ENCODE data around the gene ZBTB5.
"Not testable (repeated sequence)": the region's sequence is repeated elsewhere in the genome, so short reads cannot be mapped to it uniquely, and the experiment has no call there.

ZBTB5 gene

DNA sequence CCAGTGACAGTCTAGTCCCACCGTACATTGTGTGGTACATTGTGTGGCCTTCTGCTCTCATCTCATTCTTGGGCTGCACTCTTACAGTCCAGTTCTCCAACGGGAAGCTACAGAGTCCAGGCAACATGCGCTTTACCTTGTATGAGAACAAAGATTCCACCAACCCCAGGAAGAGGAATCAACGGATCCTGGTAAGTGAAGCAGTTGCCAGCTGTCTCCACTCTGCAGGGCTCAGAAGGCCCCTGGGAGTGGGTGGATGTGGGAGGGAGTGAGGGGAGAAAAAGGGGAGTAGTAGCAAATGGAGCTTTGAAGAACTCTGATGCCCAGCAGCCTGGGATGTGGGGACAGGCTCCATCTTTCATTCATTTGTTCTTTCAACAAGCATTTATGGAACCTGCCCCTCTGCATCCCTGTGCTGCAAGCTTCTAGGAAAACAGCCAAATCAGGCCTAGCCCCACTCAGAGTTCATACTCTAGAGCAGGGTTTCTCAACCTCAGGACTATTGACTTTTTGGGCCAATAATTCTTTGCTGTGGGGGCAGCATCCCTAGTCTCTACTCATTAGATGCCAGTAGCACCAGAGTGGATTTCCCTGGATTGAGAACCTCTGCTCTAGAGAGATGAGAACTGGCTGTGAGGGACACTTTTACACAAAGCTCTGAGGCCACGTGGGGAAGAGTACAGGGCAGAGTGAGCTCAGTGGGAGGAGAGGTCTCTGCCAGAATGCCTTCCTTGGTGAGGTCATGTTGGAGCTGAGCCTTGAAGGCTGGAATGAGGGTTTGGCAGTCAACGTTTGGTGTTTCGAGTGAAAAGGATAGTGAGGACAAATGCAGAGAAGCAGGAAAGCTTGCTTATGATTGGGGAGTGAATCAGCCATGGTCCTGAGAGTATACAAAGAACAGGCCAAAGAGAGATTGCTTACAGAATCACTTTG is 21.6 kb upstream of the ZBTB5 start:
- no peak for DNase-seq (ENCODE audit: low spot score)

DNA sequence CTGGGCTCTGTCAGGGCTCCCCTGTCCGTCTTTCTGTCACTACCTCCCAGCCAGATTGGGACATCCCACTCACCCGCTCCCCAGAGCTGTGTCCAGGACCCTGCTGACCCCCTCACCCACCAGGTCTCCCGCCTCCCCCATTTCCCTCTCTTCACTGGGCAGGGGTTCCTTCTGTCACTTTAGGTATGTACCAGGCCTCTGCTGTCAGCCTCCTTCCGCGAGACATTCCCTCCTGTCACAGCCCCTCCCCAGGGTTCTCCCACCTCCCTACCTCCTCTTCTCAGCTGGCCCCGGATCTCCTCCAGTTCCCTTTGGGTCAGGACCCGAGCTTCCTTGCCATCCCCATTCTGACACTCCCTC is 21.0 kb upstream of the ZBTB5 start:
- DNase-seq (ENCODE audit: low spot score): no peak

DNA sequence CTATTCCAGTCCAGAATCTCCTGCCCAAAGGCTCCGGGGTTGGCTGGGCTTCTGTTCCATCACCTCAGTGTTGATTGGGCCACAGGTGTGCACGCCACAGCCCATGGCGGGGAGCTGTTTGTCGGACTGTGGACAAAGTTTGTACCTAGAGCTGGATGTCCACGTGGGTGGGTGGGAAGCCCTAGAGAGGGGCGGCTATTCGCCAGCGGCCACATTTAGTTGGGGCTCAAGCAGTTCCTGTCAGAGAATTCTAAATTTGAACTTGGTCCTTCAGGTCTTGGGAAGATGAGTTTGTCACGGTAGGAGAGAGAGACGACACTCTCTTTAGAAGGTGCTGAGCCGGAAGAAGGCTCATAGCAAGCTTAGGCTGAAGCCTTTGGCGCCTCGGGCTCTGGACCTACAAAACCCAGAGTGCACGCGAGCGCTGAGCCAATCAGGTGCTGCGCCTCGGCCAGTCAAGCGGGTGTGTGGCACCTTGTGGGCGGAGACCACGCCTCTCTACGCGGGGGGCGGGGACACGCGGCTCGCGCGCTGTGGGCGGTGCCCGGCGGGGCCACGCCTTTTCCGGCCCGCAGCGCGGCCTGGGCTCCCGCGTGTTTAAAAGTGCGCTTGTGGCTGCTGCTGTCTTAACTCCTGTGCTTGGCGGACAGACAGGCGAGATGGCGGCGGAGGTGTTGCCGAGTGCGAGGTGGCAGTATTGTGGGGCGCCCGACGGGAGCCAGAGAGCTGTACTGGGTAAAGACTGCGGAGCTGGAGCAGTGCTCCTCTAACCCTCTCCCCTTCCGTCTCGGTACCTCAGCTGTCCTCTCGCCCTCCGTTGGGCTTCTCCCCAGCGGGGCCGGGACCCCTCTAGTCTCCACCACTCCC is 20.4 kb upstream of the ZBTB5 start, which contains the start of gene POLR1E:
POLR1E (plus strand) TSS at position 560 of the 867 bp plus-strand sequence; CDS start at position 660, 100 bp downstream.
- DNase-seq (ENCODE audit: low spot score): peak; percentile 99

DNA sequence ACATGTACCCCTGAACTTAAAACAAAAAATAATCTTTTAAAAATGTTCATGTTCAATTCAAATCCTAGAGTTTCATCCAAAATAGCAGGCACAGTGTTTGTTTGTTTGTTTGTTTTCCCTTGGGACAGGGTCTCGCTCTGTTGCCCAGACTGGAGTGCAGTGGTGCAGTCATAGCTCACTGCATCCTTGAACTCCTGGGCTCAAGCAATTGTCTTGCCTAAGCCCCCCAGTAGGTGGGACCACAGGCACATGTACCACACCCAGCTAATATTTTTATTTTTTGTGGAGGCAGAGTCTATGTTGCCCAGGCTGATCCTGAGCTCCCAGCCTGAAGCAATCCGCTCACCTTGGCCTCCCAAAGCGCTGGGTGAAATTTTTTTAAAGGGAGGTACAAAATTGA is 15.5 kb upstream of the ZBTB5 start:
- DNase-seq (ENCODE audit: low spot score): no peak

DNA sequence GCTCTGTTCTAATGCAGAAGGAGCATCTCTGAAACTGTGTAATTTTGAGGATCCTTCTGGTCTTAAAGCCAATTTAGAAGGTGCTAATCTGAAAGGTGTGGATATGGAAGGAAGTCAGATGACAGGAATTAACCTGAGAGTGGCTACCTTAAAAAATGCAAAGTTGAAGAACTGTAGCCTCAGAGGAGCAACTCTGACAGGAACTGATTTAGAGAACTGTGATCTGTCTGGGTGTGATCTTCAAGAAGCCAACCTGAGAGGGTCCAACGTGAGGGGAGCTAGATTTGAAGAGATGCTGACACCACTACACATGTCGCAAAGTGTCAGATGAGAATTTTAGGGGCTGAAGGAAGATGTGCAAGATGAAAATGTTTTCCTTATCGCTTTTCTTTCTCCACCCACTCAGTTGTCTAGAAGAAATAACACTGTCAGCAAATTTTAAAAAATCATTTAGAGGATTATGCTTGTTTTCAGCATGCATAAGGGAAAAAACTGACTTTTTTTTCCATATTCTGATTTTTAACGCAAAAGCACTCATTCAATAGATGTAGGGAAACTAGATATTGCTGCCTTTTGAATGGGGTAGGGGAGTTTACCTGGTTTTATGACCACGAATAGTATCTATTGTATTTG is 12.9 kb upstream of the ZBTB5 start:
- not testable (repeated sequence) for DNase-seq (ENCODE audit: low spot score)

DNA sequence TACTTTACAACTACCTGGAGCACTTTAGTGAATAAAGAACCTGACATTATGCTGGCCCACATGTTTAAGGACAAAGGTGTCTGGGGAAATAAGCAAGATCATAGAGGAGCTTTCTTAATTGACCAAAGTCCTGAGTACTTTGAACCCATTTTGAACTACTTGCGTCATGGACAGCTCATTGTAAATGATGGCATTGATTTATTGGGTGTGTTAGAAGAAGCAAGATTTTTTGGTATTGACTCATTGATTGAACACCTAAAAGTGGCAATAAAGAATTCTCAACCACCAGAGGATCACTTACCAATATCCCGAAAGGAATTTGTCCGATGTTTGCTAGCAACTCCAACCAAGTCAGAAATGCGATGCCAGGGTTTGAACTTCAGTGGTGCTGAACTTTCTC is 12.2 kb upstream of the ZBTB5 start:
- DNase-seq (ENCODE audit: low spot score): not testable (repeated sequence)

DNA sequence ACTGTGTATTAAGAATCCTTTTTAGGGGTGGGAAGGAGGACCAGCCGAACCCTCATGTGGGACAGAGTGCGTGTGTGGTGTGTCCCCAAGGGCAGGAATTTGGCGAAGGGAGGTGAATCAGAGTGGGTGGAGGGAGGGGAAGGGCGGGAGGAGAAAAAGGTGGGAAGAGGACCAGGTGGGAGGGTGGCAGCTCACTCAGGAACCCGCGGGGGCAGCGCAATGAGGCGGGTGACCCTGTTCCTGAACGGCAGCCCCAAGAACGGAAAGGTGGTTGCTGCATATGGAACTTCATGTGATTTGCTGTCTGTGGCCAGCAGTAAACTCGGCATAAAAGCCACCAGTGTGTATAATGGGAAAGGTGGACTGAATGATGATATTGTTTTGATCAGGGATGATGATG is 11.7 kb upstream of the ZBTB5 start:
- DNase-seq (ENCODE audit: low spot score): no peak

DNA sequence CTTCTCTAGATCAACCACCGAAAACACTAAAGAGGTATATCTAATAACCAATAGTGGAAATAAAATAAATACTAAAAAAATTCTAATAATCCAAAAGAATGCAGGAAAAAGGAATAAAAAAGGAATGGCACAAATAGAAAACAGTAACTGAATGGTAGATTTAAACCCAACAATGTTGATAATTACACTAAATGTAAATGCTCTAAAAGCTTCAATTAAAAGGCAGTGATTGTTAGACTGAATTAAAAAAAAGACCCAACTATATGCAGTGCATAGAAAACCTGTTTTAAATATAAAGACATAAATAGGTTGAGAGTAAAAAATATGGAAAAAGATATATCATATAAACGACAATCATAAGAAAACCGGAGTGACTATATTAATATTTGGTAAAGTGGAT is 9.2 kb upstream of the ZBTB5 start:
- DNase-seq (ENCODE audit: low spot score): no peak

DNA sequence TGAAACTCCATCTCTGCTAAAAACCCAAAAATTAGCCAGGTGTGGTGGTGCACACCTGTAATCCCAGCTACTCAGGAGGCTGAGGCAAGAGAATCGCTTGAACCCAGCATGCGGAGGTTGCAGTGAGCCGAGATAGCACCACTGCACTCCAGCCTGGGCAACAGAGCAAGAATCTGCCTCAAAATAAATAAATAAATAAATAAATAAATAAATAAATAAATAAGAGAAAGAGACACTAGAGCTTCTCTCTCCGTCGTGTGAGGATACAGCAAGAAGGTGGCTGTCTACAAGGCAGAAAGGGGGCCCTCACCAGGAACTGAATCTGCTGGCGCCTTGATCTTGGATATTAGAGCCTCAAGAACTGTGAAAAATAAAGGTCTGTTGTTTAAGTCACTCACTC is 8.7 kb upstream of the ZBTB5 start:
- not testable (repeated sequence) for DNase-seq (ENCODE audit: low spot score)

DNA sequence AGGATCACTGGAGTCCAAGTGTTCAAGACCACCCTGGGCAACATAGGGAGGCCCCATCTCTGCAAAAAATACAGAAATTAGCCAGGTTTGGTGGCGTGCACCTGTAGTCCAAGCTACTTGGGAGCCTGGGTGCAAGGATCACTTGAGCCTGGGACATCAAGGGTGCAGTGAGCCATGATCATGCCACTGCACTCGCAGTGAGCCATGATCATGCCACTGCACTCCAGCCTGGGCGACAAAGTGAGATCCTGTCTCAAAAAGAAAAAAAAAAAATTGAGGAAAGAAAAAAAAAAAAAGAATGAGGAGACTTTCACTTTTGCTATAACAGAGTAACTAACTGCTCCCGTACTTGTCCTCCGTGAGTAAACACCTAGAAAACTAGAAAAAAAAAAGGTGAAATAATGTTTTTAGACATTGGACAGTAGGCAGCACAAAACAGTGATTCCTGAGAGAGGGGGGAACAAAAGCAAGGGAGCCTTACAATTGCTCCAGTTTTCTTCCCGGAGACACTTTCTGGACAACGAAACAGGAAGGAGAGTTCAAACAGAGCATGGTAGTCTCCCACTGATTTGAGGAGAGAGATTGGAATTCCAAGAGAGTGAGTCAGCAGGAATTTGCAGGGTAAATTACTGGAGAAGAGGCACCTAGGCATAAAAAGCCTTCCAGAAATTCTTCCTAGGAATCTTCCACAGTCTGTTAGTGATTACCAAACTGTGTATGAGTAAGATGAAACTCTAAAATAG is 6.9 kb upstream of the ZBTB5 start:
- peak; percentile 61 for DNase-seq (ENCODE audit: low spot score)

DNA sequence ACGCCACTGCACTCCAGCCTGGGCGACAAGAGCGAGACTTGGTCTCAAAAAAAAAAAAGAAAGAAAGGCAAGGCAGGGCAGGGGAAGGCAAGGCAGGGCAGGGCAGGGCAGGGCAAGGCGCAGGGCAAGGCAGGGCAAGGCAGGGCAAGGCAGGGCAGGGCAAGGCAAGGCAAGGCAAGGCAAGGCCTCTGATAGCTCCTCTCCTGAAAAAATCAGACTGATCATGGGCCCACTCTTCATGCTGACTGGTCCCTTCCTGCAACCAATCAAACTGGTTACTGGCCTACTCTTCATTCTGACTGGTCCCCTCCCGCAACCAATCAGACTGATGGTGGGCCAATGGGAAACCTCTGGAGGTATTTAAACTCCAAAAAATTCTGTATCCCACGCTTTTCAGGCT is 3.4 kb upstream of the ZBTB5 start:
- no peak for DNase-seq (ENCODE audit: low spot score)

DNA sequence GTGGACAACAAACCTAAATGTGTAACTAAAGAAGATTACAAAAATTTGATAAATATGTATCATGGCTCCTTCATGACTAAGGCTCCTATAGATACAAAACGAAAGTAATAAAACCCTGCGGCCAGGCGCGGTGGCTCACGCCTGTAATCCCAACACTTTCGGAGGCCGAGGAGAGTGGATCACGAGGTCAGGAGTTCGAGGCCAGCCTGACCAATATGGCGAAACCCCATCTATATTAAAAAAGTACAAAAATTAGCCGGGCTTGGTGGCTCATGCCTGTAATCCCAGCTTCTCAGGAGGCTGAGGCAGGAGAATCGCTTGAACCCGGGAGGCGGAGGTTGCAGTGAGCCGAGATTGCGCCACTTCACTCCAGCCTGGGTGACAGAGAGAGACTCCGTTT is 2.3 kb upstream of the ZBTB5 start:
- DNase-seq (ENCODE audit: low spot score): not testable (repeated sequence)

DNA sequence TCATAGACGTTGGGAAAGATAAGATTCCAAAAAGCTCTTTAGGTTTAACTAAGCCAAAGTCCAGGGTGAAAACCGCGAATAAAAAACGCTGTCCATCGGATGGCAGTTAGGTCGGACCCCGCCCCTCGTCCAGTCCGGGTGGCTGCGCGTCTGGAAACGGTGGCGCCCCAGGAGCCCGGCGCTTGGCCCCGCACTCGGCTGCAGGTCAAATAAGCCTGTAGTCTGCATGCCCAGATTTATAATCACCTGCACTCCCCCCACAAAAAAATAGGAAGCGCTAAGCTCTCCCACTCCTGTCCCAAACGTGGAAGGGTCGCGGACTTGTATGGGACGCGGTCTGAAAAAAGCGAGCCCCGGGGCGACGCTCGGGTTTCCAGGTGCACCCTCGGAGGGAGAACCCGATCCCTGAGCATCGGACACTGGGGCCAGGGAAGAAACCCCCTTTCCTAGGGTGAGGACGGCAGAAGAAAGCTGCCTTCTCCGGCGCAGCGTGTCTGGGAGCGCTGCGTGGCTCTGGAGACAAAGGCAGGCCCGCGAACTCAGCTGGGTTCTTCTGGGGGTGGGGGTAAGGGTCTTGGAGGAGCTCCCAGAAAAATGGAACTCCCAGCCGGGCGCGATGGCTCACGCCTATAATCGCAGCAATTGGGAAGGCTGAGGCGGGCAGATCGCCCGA is 923 bp upstream of the ZBTB5 start:
- DNase-seq (ENCODE audit: low spot score): peak; percentile 45

DNA sequence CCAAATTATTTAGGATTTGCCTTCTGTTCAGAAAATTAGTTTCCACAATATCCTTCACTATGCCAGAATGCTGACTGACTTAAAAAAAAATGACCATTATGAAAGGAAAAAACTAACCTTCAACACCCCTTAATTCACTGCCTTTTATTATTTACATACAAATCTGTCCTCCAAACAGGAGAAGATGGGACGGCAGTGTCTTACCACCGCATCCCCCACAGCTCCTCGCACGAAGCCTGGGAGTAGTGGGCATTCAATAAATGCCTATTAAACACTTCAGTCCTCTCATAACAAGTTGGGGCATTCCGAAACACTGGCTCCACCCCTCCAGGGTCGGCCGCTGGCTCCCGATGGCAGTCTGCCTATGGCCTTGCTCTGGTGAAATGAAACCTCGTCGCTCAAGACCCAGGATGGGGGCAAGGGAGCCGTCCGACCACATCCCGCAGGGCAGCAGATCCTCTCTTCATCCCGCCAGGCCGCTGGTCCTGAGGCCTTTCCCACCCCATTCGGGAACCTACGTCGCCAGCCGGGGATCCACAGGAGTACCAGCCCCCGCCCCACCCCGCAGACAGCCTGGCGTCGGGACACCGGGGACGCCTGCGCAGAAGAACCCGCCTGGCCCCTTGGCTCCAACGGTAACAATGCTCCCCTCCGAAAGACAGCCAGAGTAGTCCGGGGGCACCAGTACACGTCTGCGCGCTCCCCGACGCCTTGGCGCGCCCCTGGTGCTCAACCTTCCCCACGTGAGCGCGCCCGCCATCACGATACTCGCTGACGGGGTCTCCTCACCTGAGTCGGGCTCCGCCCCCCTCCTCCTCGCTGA is 613 bp downstream of the ZBTB5 start:
- peak; percentile 88 for DNase-seq (ENCODE audit: low spot score)

DNA sequence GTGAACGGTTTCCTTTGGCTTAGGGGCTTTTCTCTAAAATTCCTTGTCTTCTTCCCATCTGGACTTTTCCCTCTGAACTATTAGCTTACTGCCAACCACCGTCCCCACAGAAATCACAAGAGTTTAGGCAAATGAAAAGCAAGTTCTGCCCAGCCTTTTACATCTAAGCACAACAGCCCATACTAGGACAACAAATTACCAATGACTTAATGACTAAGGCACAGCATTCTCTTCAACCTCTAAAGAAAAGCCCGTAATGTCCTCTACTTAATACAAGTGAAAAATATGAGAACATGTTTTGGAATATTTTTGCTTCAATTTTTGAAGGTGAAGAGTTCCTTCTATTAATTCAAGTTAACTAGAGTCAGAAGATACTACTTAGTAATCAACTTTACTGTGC is 1.2 kb downstream of the ZBTB5 start:
- no peak for DNase-seq (ENCODE audit: low spot score)

DNA sequence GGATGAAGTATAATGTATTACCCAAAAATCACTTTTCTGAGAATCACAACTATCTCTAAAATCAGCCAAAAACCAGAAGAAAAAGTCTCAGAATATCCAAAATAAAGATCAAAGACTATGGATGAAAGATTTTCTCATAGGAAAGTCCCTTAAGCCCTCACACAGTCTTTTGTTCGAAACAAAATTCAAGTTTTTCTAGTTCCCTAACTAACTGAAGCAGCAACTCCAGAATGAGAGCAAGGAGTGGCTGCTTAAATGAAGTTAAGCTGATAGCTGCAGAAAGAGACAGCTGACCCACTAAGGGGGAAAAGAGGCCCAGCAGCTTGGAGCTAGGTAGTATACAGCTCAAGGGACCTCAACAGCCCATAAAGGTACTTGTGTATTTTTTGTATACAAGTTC is 8.4 kb downstream of the ZBTB5 start:
- DNase-seq (ENCODE audit: low spot score): no peak

DNA sequence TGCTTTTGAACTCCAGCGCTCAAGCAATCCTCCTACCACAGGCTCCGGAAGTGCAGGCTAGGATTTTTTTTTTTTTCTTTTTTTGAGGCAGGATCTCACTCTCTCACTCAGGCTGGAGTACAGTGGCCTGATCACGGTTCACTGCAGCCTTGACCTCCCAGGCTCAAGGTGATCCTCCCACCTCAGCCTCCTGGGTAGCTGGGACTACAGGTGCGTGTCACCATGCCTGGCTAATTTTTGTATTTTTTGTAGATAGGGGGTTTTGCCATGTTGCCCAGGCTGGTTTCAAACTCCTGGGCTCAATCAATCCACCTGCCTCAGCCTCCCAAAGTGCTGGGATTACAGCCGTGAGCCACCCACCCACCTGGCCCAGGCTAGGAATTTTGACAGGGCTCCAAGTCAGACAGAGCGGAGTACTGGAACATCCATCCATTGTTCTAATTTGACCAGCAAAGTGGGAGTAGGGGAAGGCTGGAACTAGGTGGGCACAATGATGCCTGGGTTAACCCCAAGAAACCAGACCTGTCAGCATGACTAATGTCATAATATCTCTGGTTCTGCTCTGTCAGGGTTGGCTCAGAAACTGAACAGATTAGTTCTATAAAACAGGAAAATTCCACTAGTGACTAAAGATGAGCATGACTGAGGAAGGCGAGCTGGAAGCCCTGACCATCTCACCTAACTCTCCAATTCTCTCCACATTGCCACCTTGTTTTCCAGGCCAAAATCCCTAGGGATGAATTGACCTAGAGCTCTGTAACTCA is 9.2 kb downstream of the ZBTB5 start:
- no peak for DNase-seq (ENCODE audit: low spot score)

DNA sequence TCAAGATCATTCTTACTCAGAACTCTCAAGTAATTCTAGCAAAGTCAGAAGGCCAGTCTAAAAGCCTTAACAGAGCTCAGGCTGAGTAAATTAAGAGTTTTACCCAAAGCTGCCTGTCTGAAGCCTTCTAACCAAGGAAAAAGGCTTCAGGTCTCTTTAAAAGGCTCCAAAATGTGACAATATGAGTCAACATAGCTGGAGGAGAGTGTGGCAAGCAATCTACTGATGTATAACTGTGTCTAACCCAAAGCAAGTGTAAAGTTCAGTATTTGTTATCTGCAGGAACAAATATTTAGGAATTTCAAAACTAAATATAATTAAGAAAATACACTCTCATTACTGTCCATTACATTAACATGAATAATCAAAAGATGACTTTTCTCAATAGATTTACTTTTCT is 11.0 kb downstream of the ZBTB5 start:
- DNase-seq (ENCODE audit: low spot score): no peak

DNA sequence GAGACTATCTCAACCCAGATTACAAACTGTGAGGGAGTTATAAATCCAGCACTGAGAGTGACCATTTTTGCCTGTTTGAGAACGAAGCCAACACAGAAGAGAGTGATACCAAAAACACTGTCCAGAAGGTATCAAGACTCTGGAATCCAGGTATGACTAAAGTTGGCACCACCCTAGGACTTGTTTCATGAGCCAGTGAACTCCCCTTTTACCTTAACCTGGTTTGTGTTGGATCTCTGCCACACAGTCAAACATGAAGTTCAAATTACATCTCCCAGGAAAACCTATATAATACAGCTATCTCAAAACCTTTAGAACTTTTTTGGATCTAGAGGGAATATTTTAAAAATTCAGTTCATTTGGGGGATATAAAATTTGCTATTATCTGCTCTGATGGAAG is 11.4 kb downstream of the ZBTB5 start:
- no peak for DNase-seq (ENCODE audit: low spot score)

DNA sequence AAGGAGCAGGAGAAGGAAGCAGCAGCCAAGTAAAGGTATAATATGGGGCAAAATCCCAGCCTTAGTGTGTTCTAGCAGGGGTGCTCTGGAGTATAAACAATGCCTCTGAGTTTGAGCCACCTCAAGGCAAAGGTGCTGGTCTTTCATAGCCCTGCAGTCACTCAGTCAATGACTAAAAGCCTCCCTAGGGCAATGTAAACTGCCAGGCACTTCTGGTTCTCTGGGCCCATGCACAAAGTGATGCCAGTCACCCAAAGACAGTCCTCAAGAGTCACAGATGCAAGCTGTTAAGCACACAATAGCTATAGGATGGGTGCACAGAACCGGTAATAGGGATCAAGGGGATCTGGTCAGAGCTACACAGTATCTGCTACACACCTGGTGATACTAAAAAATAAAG is 12.6 kb downstream of the ZBTB5 start:
- no peak for DNase-seq (ENCODE audit: low spot score)
